ENCODE measurements around the gene KIZ. TPM values are rescaled to one million over a fixed set of nuclear protein-coding genes. Genes with fewer than 3 reads are reported as not detected.

KIZ gene
- total RNA-seq, 1 donor from 2014 or later = 18.0 TPM

GRCh38 chr20:21174516-21175239 is 48.8 kb downstream of the KIZ start:
- H3K36me3 Mint-ChIP-seq (ENCODE audit: low read depth) = peaks cover 15% of the 10 kb centered on the region

GRCh38 chr20:21175433-21175832 is 49.6 kb downstream of the KIZ start:
- no peak overlapping the region for H3K27ac Mint-ChIP-seq

More at GRCh38 chr20:21174516-21175239, 48.8 kb downstream of the KIZ start:
- no peak overlapping the region for H3K27ac Mint-ChIP-seq
- peaks cover under 1% of the 10 kb centered on the region for H3K4me1 Mint-ChIP-seq
- CTCF ChIA-PET = no interaction called here
- intact Hi-C loops (cut with micrococcal nuclease) = no loop called here
- H3K9me3 Mint-ChIP-seq = peaks cover 11% of the 10 kb centered on the region
- DNase-seq = no peak
- no peak for ATAC-seq (ENCODE audit: low read depth)
- POLR2A ChIA-PET = no interaction called here
- no peak for TF ChIP-seq CTCF (IDR thresholded peaks at IDR 0.05)
- no peak overlapping the region for H3K4me3 Mint-ChIP-seq
- no peaks in the 10 kb centered on the region for H3K27me3 Mint-ChIP-seq

GRCh38 chr20:21177767-21178166 is 51.9 kb downstream of the KIZ start:
- DNase-seq (no peak), ATAC-seq (ENCODE audit: low read depth) (no peak)
- POLR2A ChIA-PET = no interaction called here
- Mint-ChIP-seq H3K9me3 (peaks cover 11% of the 10 kb centered on the region), H3K4me3 (no peak overlapping the region), H3K36me3 (ENCODE audit: low read depth) (peaks cover 14% of the 10 kb centered on the region), H3K27ac (no peak overlapping the region), H3K4me1 (peaks cover 2% of the 10 kb centered on the region), H3K27me3 (no peaks in the 10 kb centered on the region)
- no peak for TF ChIP-seq CTCF (IDR thresholded peaks at IDR 0.05)
- CTCF ChIA-PET = no interaction called here
- intact Hi-C loops (cut with micrococcal nuclease) = no loop called here

More at GRCh38 chr20:21175433-21175832, 49.6 kb downstream of the KIZ start:
- H3K9me3 Mint-ChIP-seq = peaks cover 11% of the 10 kb centered on the region
- DNase-seq = no peak
- H3K36me3 Mint-ChIP-seq (ENCODE audit: low read depth) = peaks cover 15% of the 10 kb centered on the region
- ATAC-seq (ENCODE audit: low read depth) = no peak
- CTCF ChIA-PET = no interaction called here
- H3K27me3 Mint-ChIP-seq = no peaks in the 10 kb centered on the region
- H3K4me1 Mint-ChIP-seq = peaks cover 2% of the 10 kb centered on the region
- intact Hi-C loops (cut with micrococcal nuclease) = no loop called here
- TF ChIP-seq CTCF (IDR thresholded peaks at IDR 0.05) = no peak
- POLR2A ChIA-PET = no interaction called here
- H3K4me3 Mint-ChIP-seq = no peak overlapping the region

GRCh38 chr20:21179757-21180156 is 53.9 kb downstream of the KIZ start:
- ATAC-seq (ENCODE audit: low read depth) (no peak), DNase-seq (no peak)
- intact Hi-C loops (cut with micrococcal nuclease) = no loop called here
- Mint-ChIP-seq H3K36me3 (ENCODE audit: low read depth) (peaks cover 17% of the 10 kb centered on the region), H3K27ac (no peak overlapping the region), H3K4me1 (peaks cover 2% of the 10 kb centered on the region), H3K9me3 (peaks cover 11% of the 10 kb centered on the region), H3K27me3 (no peaks in the 10 kb centered on the region), H3K4me3 (no peak overlapping the region)
- CTCF ChIA-PET = no interaction called here
- no peak for TF ChIP-seq CTCF (IDR thresholded peaks at IDR 0.05)
- POLR2A ChIA-PET = no interaction called here

GRCh38 chr20:21180248-21180647 is 54.4 kb downstream of the KIZ start:
- Mint-ChIP-seq H3K27me3 (no peaks in the 10 kb centered on the region), H3K9me3 (peaks cover 11% of the 10 kb centered on the region), H3K27ac (no peak overlapping the region), H3K4me1 (peaks cover 2% of the 10 kb centered on the region), H3K36me3 (ENCODE audit: low read depth) (peaks cover 17% of the 10 kb centered on the region), H3K4me3 (no peak overlapping the region)
- POLR2A ChIA-PET = no interaction called here
- CTCF ChIA-PET = no interaction called here
- DNase-seq (no peak), ATAC-seq (ENCODE audit: low read depth) (no peak)
- TF ChIP-seq CTCF (IDR thresholded peaks at IDR 0.05) = no peak
- intact Hi-C loops (cut with micrococcal nuclease) = no loop called here
